Bronchial epithelial cell (primary cell): Measurements from ENCODE around the gene CDCA3. TPM values are rescaled to one million over a fixed set of nuclear protein-coding genes. Genes with fewer than 3 reads are reported as not detected.

ENCODE experiments used
- DNase-seq: peaks from one replicate; pipeline ENCODE4 v3.0.0-alpha.2; 2010; ENCODE audit warnings: low read depth
- FAIRE-seq: peaks from 2 replicates; lab custom pipeline; 2011; peaks lifted over from hg19 to GRCh38; lab: Jason Lieb, UNC
- H3K27me3 ChIP-seq: 2 replicates; pipeline ENCODE4 v1.5.1; 2011; ENCODE audit warnings: low read length; ENCODE audit not compliant: control insufficient read depth, insufficient read depth
- H3K36me3 ChIP-seq: 2 replicates; pipeline ENCODE4 v1.5.1; 2011; ENCODE audit warnings: low read length; ENCODE audit not compliant: control insufficient read depth, insufficient read depth
- H3K4me3 ChIP-seq: 2 replicates; pipeline ENCODE4 v1.5.1; 2011; ENCODE audit warnings: mild to moderate bottlenecking, low read depth, low read length, control low read depth
- total RNA-seq: library from RNA; depleted of rRNA; stranded (reverse); fragments of >200 nt; gene quantifications from 2 replicates; pipeline ENCODE4 v1.2.1, GENCODE V29; 2014
- TF ChIP-seq, protein P1 (sequence below): IDR thresholded peaks from 2 replicates; pipeline ENCODE4 v1.5.1; 2011; ENCODE audit warnings: mild to moderate bottlenecking, moderate library complexity, low read length, control low read depth, inconsistent platforms; ENCODE audit not compliant: insufficient read depth, severe bottlenecking

CDCA3 gene
- total RNA-seq, 1 donor from 2014 or later, result 0.26 TPM

DNA sequence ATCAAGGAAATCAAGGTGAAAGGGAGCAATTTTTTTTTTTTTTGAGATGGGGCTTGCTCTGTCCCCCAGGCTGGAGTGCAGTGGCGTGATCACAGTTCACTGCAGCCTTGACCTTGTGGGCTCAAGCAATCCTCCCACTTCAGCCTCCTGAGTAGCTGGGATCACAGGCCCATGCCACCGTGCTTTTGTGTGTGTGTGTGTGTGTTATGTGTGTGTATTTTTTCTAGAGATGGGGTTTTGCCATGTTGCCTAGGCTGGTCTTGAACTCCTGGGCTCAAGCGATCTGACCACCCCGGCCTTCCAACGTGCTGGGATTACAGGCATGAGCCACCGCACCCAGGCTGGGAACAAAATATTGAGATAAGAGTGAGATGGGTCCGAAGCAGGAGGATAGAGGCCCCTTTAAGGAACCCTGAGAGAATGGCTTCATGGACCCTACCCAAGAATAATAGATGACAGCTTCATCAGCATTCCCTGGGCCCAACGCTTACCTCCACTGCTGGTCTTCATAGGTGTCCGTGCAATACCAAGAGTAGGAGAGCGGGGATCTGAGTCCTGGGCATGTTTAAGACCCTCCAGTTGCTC lies 1.0 kb downstream of the CDCA3 start:
- TF ChIP-seq, protein P1, sequence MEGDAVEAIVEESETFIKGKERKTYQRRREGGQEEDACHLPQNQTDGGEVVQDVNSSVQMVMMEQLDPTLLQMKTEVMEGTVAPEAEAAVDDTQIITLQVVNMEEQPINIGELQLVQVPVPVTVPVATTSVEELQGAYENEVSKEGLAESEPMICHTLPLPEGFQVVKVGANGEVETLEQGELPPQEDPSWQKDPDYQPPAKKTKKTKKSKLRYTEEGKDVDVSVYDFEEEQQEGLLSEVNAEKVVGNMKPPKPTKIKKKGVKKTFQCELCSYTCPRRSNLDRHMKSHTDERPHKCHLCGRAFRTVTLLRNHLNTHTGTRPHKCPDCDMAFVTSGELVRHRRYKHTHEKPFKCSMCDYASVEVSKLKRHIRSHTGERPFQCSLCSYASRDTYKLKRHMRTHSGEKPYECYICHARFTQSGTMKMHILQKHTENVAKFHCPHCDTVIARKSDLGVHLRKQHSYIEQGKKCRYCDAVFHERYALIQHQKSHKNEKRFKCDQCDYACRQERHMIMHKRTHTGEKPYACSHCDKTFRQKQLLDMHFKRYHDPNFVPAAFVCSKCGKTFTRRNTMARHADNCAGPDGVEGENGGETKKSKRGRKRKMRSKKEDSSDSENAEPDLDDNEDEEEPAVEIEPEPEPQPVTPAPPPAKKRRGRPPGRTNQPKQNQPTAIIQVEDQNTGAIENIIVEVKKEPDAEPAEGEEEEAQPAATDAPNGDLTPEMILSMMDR, result no peak
- FAIRE-seq (no peak), DNase-seq (no peak)
- H3K36me3 ChIP-seq, result peaks cover 4% of the 10 kb centered on the region
- no peaks in the 10 kb centered on the region for H3K27me3 ChIP-seq
- no peak overlapping the region for H3K4me3 ChIP-seq

DNA sequence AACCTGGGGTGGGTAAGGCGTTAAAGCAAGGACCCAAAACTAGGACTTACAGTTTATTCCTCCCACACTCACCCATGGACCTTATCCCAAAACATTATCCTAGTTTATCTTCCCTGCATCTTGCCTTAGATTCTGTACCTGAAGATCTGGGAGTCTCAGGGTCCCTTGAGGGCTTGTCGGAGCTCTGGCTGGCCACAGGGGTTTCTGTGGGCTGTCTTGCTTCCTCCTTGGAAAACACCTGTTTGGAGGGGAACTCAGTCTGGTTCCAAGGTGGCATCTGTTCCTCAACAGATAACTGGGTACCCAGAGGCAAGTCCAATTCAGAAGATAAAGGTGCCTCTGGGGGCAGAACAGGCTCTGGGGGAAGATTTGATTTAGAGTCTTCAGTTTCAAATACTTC lies 1.7 kb downstream of the CDCA3 start:
- DNase-seq (no peak), FAIRE-seq (no peak)
- no peaks in the 10 kb centered on the region for H3K27me3 ChIP-seq
- TF ChIP-seq, protein P1, result no peak
- H3K4me3 ChIP-seq, result no peak overlapping the region
- peaks cover 4% of the 10 kb centered on the region for H3K36me3 ChIP-seq

GRCh38 chr12:6847676-6848075 lies 3.4 kb downstream of the CDCA3 start:
- no peaks in the 10 kb centered on the region for H3K27me3 ChIP-seq
- H3K36me3 ChIP-seq, result peaks cover 4% of the 10 kb centered on the region
- TF ChIP-seq, protein P1, result no peak
- no peak overlapping the region for H3K4me3 ChIP-seq
- FAIRE-seq (no peak), DNase-seq (no peak)

DNA sequence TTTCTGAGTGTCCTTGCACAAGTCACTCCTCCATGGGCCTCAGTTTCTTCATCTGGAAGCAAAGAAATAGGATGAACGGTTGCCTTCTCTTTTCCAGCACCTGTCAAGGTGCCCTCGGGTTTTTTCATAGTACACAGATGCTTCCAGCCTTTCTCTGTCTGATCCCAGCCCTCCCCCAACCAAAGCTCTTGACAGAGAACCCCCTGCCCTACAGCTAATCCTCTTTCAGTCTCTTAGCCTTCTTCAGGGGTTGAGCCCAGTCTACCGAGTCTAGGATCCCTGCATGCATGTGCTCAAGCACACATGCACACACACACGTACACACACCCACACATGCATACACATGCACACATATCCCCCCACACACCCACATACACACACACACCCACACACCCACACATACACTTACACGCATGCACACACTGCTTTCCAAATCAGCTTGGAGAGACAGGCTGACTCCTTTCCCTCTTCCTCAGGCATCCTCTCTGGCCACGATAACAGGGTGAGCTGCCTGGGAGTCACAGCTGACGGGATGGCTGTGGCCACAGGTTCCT lies 4.7 kb downstream of the CDCA3 start:
- TF ChIP-seq, protein P1, result no peak
- H3K36me3 ChIP-seq, result peaks cover 4% of the 10 kb centered on the region
- H3K27me3 ChIP-seq, result no peaks in the 10 kb centered on the region
- no peak for DNase-seq
- no peak for FAIRE-seq
- H3K4me3 ChIP-seq, result no peak overlapping the region

DNA sequence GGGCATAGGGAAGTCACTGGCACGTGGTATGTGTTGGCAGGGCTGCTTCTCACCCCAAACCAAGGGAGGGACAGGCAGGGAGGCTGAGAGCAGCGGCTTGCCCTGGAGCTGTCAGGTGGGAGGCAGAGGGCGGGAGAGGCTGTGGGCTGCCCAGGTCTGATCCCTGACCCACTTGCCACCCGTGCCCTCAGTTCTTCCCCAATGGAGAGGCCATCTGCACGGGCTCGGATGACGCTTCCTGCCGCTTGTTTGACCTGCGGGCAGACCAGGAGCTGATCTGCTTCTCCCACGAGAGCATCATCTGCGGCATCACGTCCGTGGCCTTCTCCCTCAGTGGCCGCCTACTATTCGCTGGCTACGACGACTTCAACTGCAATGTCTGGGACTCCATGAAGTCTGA lies 5.7 kb downstream of the CDCA3 start:
- TF ChIP-seq, protein P1, result no peak
- Histone ChIP-seq H3K27me3 (no peaks in the 10 kb centered on the region), H3K4me3 (no peak overlapping the region), H3K36me3 (peaks cover 4% of the 10 kb centered on the region)
- peak; percentile 18 for FAIRE-seq
- DNase-seq, result no peak
